HCT116 (cell line): ENCODE results near the gene THRB.

ENCODE experiments used
- ELF1 ChIP-seq: IDR thresholded peaks from 2 replicates; pipeline ENCODE4 v1.6.1; 2012; ENCODE audit warnings: low read depth, borderline replicate concordance
- EZH2 ChIP-seq: fragments of 200-600 bp; sonication (generic); IDR thresholded peaks from 2 replicates; pipeline ENCODE4 v1.6.1; 2017; ENCODE audit warnings: antibody characterized with exemption, mixed run types
- EZH2phosphoT487 ChIP-seq: fragments of 200-600 bp; IDR thresholded peaks from 2 replicates; pipeline ENCODE4 v1.6.1; 2018; ENCODE audit warnings: antibody characterized with exemption, borderline replicate concordance
- POLR2A ChIP-seq: IDR thresholded peaks from 2 replicates; pipeline ENCODE4 v1.7.0; 2011; ENCODE audit warnings: borderline replicate concordance; ENCODE audit not compliant: insufficient read depth, insufficient read length; ENCODE audit errors: extremely low read depth
- SIN3A ChIP-seq: IDR thresholded peaks from 2 replicates; pipeline ENCODE4 v1.6.1; 2012; ENCODE audit warnings: low read depth
- SP1 ChIP-seq: IDR thresholded peaks from 2 replicates; pipeline ENCODE4 v1.6.1; 2012; ENCODE audit warnings: low read depth
- TCF7L2 ChIP-seq: IDR thresholded peaks from 2 replicates; pipeline ENCODE4 v1.7.0; 2011; ENCODE audit warnings: borderline replicate concordance, inconsistent platforms; ENCODE audit not compliant: insufficient read depth, insufficient read length; ENCODE audit errors: extremely low read depth
- YY1 ChIP-seq: IDR thresholded peaks from 2 replicates; pipeline ENCODE4 v1.6.1; 2011; ENCODE audit warnings: low read length, low read depth, moderate library complexity, mild to moderate bottlenecking; ENCODE audit not compliant: insufficient replicate concordance; ENCODE audit errors: extremely low read depth
- ZFX ChIP-seq: fragments of 450-650 bp; IDR thresholded peaks from 2 replicates; pipeline ENCODE4 v1.6.1; 2017
- TF ChIP-seq, protein P1 (sequence below), 3 experiments: fragments of 200-600 bp in 1 of 3; sonication (generic) in 1 of 3; IDR thresholded peaks in 2 of 3; conservative IDR thresholded peaks in 1 of 3; 2 replicates each; pipeline ENCODE4 v1.5.1; 2012 to 2017; ENCODE audit warnings: low read depth in 2 of 3, low read length in 2 of 3, antibody characterized with exemption in 1 of 3, borderline replicate concordance in 1 of 3, control low read depth in 1 of 3, mild to moderate bottlenecking in 1 of 3, mixed read lengths in 1 of 3, mixed run types in 1 of 3, moderate library complexity in 1 of 3; ENCODE audit not compliant: insufficient read depth in 1 of 3

DNA sequence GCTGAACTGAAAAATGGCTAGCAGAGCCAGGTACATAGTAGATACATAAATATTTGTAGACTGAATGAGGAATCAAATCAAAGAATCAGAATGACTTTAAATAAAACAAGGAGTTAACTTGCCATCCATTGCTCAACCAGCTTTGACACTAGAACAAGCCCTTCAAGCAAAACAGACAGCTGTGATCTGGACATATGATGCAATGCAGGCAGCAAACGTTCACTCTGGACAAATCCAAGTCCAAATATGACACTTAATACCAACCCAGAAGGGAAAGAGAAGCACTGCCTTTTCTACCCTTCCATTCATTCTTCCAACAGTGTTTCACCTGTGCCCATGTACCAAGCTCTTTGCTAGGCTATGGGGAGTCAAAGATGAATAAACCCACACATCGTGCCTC, 4.5 kb downstream of the THRB start:
- no peak for TF ChIP-seq ZFX
- TF ChIP-seq SIN3A, result no peak
- TF ChIP-seq SP1, result no peak
- TF ChIP-seq, protein P1, sequence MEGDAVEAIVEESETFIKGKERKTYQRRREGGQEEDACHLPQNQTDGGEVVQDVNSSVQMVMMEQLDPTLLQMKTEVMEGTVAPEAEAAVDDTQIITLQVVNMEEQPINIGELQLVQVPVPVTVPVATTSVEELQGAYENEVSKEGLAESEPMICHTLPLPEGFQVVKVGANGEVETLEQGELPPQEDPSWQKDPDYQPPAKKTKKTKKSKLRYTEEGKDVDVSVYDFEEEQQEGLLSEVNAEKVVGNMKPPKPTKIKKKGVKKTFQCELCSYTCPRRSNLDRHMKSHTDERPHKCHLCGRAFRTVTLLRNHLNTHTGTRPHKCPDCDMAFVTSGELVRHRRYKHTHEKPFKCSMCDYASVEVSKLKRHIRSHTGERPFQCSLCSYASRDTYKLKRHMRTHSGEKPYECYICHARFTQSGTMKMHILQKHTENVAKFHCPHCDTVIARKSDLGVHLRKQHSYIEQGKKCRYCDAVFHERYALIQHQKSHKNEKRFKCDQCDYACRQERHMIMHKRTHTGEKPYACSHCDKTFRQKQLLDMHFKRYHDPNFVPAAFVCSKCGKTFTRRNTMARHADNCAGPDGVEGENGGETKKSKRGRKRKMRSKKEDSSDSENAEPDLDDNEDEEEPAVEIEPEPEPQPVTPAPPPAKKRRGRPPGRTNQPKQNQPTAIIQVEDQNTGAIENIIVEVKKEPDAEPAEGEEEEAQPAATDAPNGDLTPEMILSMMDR (IDR thresholded peaks at IDR 0.05 in 2 of 3, conservative IDR thresholded peaks at IDR 0.05 in 1 of 3; ENCODE audit: borderline replicate concordance in 1 of 3, insufficient read depth in 1 of 3, low read depth in 2 of 3, low read length in 2 of 3), result no peak
- TF ChIP-seq ELF1, result no peak
- no peak for TF ChIP-seq YY1
- TF ChIP-seq POLR2A, result no peak
- TF ChIP-seq EZH2, result no peak
- TF ChIP-seq EZH2phosphoT487, result no peak
- no peak for TF ChIP-seq TCF7L2
